8988T (cell line): ENCODE measurements around the gene KLHL21.
"Not testable (repeated sequence)": the region's sequence is repeated elsewhere in the genome, so short reads cannot be mapped to it uniquely, and the experiment has no call there.

Source experiments
- DNase-seq: peaks from one replicate; pipeline ENCODE4 v3.0.0; 2011

The KLHL21 gene

GRCh38 chr1:6624710-6625583 lies 22.3 kb upstream of the KLHL21 start, which contains the start of gene THAP3:
TSS of gene THAP3 (plus strand) at chr1:6624868. CDS start at chr1:6625219, 351 bp downstream.
- peak; percentile 75 for DNase-seq

DNA sequence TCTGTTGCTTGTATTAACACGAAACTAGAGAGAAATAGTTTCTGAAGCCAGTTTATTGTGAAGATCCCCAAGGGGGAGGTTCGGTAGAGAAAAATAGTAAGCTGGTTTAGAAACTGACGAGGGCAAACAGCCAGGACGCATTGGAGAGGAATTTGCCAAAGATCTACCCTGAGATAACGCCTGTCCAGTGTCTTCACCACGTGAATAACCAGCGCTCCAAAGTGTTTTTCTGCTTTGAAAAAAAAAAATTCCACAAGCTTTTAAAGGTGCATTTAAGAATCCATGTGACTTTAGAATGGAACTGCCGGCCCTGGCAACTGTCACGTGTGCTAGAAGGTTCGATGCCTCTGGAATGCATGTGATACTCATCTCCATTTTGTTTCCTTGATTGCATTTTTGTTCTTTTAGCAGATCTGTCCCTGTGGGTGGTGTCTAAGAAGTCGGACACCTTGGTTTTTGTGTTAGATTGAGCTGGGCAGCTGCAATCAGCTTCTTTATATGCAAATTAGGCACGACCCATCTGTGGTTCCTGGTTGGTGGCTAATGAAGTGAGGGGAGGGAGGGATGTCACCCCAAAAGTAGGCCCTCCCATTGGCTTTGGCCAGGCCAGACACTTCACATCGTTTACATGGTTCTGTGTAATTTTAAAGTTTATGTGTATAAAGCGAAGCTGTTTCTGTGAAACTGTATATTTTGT lies 20.7 kb upstream of the KLHL21 start:
- DNase-seq: no peak

GRCh38 chr1:6622396-6623152 lies 19.9 kb upstream of the KLHL21 start:
- no peak for DNase-seq

- no peak for DNase-seq
Measured at GRCh38 chr1:6621429-6622391, 19.0 kb upstream of the KLHL21 start.

GRCh38 chr1:6619045-6619444 lies 16.4 kb upstream of the KLHL21 start:
- no peak for DNase-seq

GRCh38 chr1:6614929-6615785 lies 12.5 kb upstream of the KLHL21 start:
- DNase-seq: no peak

DNA sequence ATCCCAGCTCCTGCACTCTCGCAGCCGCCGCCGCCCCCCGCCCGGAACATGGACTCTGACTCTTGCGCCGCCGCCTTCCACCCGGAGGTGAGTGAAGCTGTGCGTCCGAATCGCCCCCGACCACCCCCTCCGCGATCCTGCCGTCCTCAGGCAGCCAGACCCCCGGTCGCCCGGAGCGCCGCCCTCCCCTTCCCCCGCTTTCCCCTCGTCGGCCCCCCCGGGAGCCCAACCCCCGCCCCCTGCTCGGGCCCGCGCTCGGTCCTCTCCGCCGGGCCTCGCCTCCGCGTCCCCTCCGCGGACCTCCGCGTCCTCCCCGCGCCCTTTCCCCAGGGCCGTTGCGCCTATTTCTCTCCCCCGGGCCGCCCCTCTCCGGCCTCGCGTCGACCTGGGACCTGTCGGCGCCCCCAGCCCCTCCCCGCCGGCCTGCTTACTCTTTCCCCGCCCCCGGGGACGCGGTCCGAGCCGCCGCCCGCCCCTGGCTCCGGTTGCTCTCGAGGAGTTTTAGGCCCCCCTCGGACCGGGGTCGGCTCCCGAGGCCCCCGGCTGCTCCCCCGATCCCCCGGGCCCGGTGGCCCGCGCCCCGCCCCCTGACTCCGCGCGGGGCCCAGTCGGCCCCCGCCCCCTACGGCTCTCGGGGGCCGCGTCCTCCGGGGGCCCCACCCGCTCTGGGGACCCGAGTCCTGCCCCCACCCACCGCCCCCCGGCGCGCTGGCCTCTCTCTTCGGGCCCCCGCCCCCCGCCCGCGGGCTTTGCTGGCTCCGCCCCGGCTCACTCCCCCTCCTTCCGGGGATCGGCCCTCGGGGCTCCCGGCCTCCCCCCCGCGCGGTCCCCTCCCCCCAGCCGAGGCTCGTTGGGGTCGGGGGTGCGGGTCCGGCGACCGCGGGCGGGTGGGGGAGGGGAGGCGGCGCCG lies 11.6 kb upstream of the KLHL21 start:
- no peak for DNase-seq

- DNase-seq: peak; percentile 95
Measured at GRCh38 chr1:6613361-6614018, 10.8 kb upstream of the KLHL21 start, which contains the start of gene PHF13. TSS of gene PHF13 (plus strand) at chr1:6613731. CDS start at chr1:6614067, 336 bp downstream.

DNA sequence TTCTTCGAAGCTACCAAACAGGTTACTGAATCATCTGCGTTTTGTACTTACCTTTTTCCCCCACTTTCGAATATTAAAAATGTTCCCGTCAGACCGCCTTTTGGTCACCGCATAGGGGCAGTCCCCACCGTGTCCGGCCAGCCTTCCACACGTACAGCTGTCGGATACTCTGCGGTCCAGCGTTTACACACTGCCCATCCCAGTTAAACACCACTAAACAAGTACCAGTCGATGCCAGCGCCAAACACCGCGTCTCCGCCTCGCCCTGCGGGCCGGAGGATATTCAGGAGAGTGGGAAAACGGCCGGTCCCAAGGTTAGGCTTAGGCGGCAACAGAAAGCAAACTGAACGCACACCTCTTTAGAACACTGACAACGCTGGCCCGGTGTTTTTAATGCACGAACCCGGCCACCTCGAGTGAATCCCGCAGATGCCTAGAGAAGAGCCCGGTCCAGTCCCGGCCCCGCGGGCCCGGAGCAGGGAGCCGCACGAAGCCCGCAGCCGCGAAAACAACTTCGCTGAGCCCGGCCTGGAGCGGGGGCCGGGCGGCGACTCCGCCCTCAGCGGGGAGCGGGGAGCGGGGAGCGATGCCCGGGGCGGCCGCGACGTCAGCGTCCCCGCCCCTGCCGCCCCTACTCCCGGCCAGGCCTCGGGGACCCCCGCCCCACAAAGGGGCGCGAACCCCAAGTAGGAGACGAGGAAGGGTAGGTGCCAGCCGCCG lies 10.1 kb upstream of the KLHL21 start:
- DNase-seq: no peak

GRCh38 chr1:6603915-6604558 lies 1.4 kb upstream of the KLHL21 start:
- DNase-seq: no peak

DNA sequence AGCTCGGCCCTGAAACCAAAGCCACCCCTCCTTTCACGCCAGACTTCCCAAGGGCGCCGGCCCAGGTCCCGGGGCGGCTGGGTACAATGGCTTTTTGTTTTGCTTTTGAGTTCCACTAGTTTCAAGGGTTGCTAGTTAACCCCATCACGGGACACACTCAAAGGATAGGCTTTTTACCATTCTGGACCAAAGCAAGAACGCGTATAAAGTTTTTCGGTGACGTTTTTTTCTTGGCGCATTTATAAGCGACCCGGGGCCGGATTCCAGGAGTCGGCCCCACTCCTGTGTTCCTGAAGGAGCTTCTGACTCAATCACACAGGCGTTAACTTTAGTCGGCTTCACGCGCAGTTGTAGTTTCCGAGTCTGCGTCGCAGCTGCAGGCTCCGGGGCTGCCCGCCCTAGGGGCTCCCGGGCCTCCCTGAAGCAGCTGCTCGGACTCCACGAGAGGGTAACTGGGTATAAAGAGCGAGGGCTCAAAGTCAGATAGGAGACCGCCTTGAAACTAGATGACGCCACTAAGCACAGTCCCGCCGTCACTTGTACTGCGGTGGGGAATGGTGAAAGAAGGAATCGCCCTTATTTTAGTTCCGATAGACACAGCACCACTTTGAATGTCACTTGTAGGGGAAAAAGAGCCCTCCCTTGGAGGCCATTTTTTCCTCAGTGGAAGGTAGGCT lies 707 bp upstream of the KLHL21 start:
- no peak for DNase-seq

- no peak for DNase-seq
Measured at GRCh38 chr1:6601923-6602668, 573 bp downstream of the KLHL21 start.

DNA sequence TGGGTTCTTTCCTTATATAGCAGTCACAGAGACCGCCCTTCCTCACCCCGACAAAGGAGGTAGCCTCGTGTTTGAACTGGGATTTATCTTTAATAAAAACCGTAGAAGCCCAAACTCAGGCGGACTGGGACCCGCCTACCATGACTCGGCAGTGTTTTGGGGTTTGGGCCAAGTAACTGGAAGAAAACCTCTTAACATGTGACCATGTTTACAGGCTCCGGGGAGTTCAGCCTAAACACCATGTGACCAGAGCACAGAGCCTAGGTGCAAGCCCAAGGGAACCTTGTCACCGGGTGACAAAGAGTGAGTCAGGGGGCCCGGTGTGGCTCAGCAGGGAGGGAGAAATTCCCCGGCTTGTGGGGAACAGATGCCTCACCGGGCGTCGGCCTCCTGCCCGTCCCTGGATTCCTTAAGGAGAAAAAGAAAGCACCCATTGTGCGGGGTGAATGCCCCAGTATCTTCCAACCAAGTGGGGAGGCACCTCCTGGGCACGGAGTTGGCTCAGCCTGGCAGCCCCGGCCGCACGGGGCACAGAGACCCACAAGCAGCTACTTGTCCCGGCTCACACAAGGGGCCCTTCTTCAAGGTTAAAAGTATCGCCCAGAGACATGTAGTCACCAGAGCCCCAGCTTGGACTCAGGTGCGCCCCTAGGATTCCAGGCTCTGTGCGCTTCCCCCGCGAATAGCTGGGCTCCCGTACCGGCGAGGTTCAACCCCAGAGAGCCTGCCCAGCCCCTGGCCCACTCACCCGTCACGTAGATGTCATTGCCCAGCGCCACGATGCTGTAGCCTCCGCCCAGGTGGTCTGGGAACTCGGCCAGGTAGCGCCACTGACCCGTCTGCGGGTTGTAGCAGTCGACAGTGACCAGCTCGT lies 1.4 kb downstream of the KLHL21 start:
- no peak for DNase-seq

- no peak for DNase-seq
Measured at GRCh38 chr1:6600410-6601048, 2.1 kb downstream of the KLHL21 start.

GRCh38 chr1:6599991-6600390 lies 2.7 kb downstream of the KLHL21 start:
- DNase-seq: not testable (repeated sequence)
